ENCODE results near the gene GPRC5A.

The GPRC5A gene

GRCh38 chr12:12890543-12891079, 751 bp upstream of the GPRC5A start:
- peak; percentile 57 for DNase-seq
- peak; percentile 34 for TF ChIP-seq CTCF (IDR thresholded peaks at IDR 0.05; ENCODE audit: low read depth, low read length, missing control alignments)
- in situ Hi-C loops (cut with HindIII; ENCODE audit: low pct_ligation_motif_present, low sequenced_read_pairs) = no loop called here
- H3K4me3 ChIP-seq (ENCODE audit: low read depth, low read length) = peak overlapping the region; percentile 63
- peak overlapping the region; percentile 98 for H3K27ac ChIP-seq
- peaks cover 16% of the 10 kb centered on the region for H3K36me3 ChIP-seq (replicated peaks)
- H3K27me3 ChIP-seq (replicated peaks) = no peaks in the 10 kb centered on the region

GRCh38 chr12:12891881-12892355, 556 bp downstream of the GPRC5A start:
- peak overlapping the region; percentile 63 for H3K4me3 ChIP-seq (ENCODE audit: low read depth, low read length)
- no peak for DNase-seq
- in situ Hi-C loops (cut with HindIII; ENCODE audit: low pct_ligation_motif_present, low sequenced_read_pairs) = no loop called here
- no peaks in the 10 kb centered on the region for H3K27me3 ChIP-seq (replicated peaks)
- H3K36me3 ChIP-seq (replicated peaks) = peaks cover 19% of the 10 kb centered on the region
- peak overlapping the region; percentile 98 for H3K27ac ChIP-seq
- TF ChIP-seq CTCF (IDR thresholded peaks at IDR 0.05; ENCODE audit: low read depth, low read length, missing control alignments) = no peak

GRCh38 chr12:12892681-12893141, 1.3 kb downstream of the GPRC5A start:
- peak overlapping the region; percentile 98 for H3K27ac ChIP-seq
- H3K4me3 ChIP-seq (ENCODE audit: low read depth, low read length) = peak overlapping the region; percentile 35
- peaks cover 19% of the 10 kb centered on the region for H3K36me3 ChIP-seq (replicated peaks)
- H3K27me3 ChIP-seq (replicated peaks) = no peaks in the 10 kb centered on the region
- in situ Hi-C loops (cut with HindIII; ENCODE audit: low pct_ligation_motif_present, low sequenced_read_pairs) = no loop called here
- TF ChIP-seq CTCF (IDR thresholded peaks at IDR 0.05; ENCODE audit: low read depth, low read length, missing control alignments) = no peak
- no peak for DNase-seq

GRCh38 chr12:12893438-12893837, 2.1 kb downstream of the GPRC5A start:
- TF ChIP-seq CTCF (IDR thresholded peaks at IDR 0.05; ENCODE audit: low read depth, low read length, missing control alignments) = no peak
- in situ Hi-C loops (cut with HindIII; ENCODE audit: low pct_ligation_motif_present, low sequenced_read_pairs) = no loop called here
- Histone ChIP-seq H3K4me3 (ENCODE audit: low read depth, low read length) (no peak overlapping the region), H3K27ac (peak overlapping the region; percentile 98), H3K27me3 (replicated peaks) (no peaks in the 10 kb centered on the region), H3K36me3 (replicated peaks) (peaks cover 24% of the 10 kb centered on the region)
- no peak for DNase-seq

GRCh38 chr12:12896260-12896659, 4.9 kb downstream of the GPRC5A start:
- H3K27me3 ChIP-seq (replicated peaks) = no peaks in the 10 kb centered on the region
- no peak for TF ChIP-seq CTCF (IDR thresholded peaks at IDR 0.05; ENCODE audit: low read depth, low read length, missing control alignments)
- in situ Hi-C loops (cut with HindIII; ENCODE audit: low pct_ligation_motif_present, low sequenced_read_pairs) = no loop called here
- peak overlapping the region; percentile 63 for H3K27ac ChIP-seq
- no peak for DNase-seq
- no peak overlapping the region for H3K4me3 ChIP-seq (ENCODE audit: low read depth, low read length)
- peaks cover 32% of the 10 kb centered on the region for H3K36me3 ChIP-seq (replicated peaks)

- Histone ChIP-seq H3K36me3 (replicated peaks) (peaks cover 32% of the 10 kb centered on the region), H3K4me3 (ENCODE audit: low read depth, low read length) (no peak overlapping the region), H3K27me3 (replicated peaks) (no peaks in the 10 kb centered on the region), H3K27ac (no peak overlapping the region)
- TF ChIP-seq CTCF (IDR thresholded peaks at IDR 0.05; ENCODE audit: low read depth, low read length, missing control alignments) = no peak
- DNase-seq = no peak
- in situ Hi-C loops (cut with HindIII; ENCODE audit: low pct_ligation_motif_present, low sequenced_read_pairs) = no loop called here
Measured at GRCh38 chr12:12897302-12897701, 5.9 kb downstream of the GPRC5A start.
